Stimulated activated naive CD8-positive, alpha-beta T cell treated with anti-CD3 and anti-CD28 coated beads, Interleukin-15, amount 100 ng/mL, for 72 hours (primary cell): ENCODE measurements around the gene ELOA.
"Not testable (repeated sequence)": the region's sequence is repeated elsewhere in the genome, so short reads cannot be mapped to it uniquely, and the experiment has no call there.

Experiments used
- ATAC-seq: fragments of 150-1000 bp; cut with Tn5 transposase; 2 replicates; pipeline ENCODE4 v1.10.0; 2021; ENCODE audit warnings: mild to moderate bottlenecking, moderate library complexity
- DNase-seq, 2 donors: peaks; one replicate each; pipeline ENCODE4 v3.0.0; 2021 to 2022
- H3K27ac Mint-ChIP-seq, 2 donors: one replicate each; pipeline ENCODE4 v1.8.0; 2022; ENCODE audit warnings: mild to moderate bottlenecking in 2 of 2, mixed read lengths in 2 of 2, moderate library complexity in 2 of 2
- H3K27me3 Mint-ChIP-seq: one replicate; pipeline ENCODE4 v1.8.0; 2022; ENCODE audit warnings: mixed read lengths
- H3K4me1 Mint-ChIP-seq: one replicate; pipeline ENCODE4 v1.8.0; 2022; ENCODE audit warnings: mild to moderate bottlenecking, mixed read lengths
- H3K4me3 Mint-ChIP-seq, 2 donors: one replicate each; pipeline ENCODE4 v1.8.0; 2022; ENCODE audit warnings: mild to moderate bottlenecking in 2 of 2, mixed read lengths in 2 of 2, moderate library complexity in 1 of 2
- H3K9me3 Mint-ChIP-seq, 2 donors: one replicate each; pipeline ENCODE4 v1.8.0; 2022; ENCODE audit warnings: mixed read lengths in 2 of 2

Gene ELOA

GRCh38 chr1:23790696-23791515 lies 47.6 kb downstream of the ELOA start, which contains the start of gene LYPLA2:
Gene LYPLA2 (plus strand): TSS chr1:23791145. CDS start chr1:23792683, 1,538 bp downstream.
- no peaks in the 10 kb centered on the region for H3K27me3 Mint-ChIP-seq
- ATAC-seq (peak; percentile 88), DNase-seq (peak; percentile 79 to 86)
- H3K4me1 Mint-ChIP-seq = peaks cover 52% of the 10 kb centered on the region
- H3K27ac Mint-ChIP-seq = peak within 1 kb of the TSS; percentile 98 to 99
- H3K9me3 Mint-ChIP-seq = no peaks in the 10 kb centered on the region
- H3K4me3 Mint-ChIP-seq = peak within 1 kb of the TSS; percentile 86 to 94

- peak overlapping the region; percentile 86 to 94 for H3K4me3 Mint-ChIP-seq
- peaks cover 52% of the 10 kb centered on the region for H3K4me1 Mint-ChIP-seq
- DNase-seq (peak; percentile 28 to 37), ATAC-seq (peak; percentile 47)
- H3K27ac Mint-ChIP-seq = peak overlapping the region; percentile 98 to 99
- H3K27me3 Mint-ChIP-seq = no peaks in the 10 kb centered on the region
- no peaks in the 10 kb centered on the region for H3K9me3 Mint-ChIP-seq
These were observed 48.3 kb downstream of the ELOA start for GRCh38 chr1:23791516-23792047.

- DNase-seq = no peak
- peak overlapping the region; percentile 86 to 94 for H3K4me3 Mint-ChIP-seq
- peak overlapping the region in 1 of 2 donors; percentile 19 for H3K27ac Mint-ChIP-seq
- no peaks in the 10 kb centered on the region for H3K27me3 Mint-ChIP-seq
- peaks cover 52% of the 10 kb centered on the region for H3K4me1 Mint-ChIP-seq
- no peak for ATAC-seq
- H3K9me3 Mint-ChIP-seq = no peaks in the 10 kb centered on the region
These were observed 49.1 kb downstream of the ELOA start for GRCh38 chr1:23792151-23792945.

- peak overlapping the region; percentile 63 to 72 for H3K27ac Mint-ChIP-seq
- no peaks in the 10 kb centered on the region for H3K27me3 Mint-ChIP-seq
- peak overlapping the region; percentile 29 to 46 for H3K4me3 Mint-ChIP-seq
- H3K4me1 Mint-ChIP-seq = peaks cover 52% of the 10 kb centered on the region
- peak in 1 of 2 donors; percentile 49 for DNase-seq
- ATAC-seq = peak; percentile 30
- no peaks in the 10 kb centered on the region for H3K9me3 Mint-ChIP-seq
These were observed 49.9 kb downstream of the ELOA start for GRCh38 chr1:23793018-23793781.

- peaks cover 61% of the 10 kb centered on the region for H3K4me1 Mint-ChIP-seq
- H3K27me3 Mint-ChIP-seq = no peaks in the 10 kb centered on the region
- no peak for ATAC-seq
- H3K9me3 Mint-ChIP-seq = no peaks in the 10 kb centered on the region
- no peak overlapping the region for H3K27ac Mint-ChIP-seq
- no peak overlapping the region for H3K4me3 Mint-ChIP-seq
- DNase-seq = no peak
These were observed 50.8 kb downstream of the ELOA start for GRCh38 chr1:23793861-23794731.

GRCh38 chr1:23794732-23795182 lies 51.5 kb downstream of the ELOA start:
- H3K27me3 Mint-ChIP-seq, H3K9me3 Mint-ChIP-seq, H3K27ac Mint-ChIP-seq, ATAC-seq, DNase-seq: not testable (repeated sequence)
- Mint-ChIP-seq H3K4me1 (peaks cover 67% of the 10 kb centered on the region), H3K4me3 (peak overlapping the region in 1 of 2 donors; percentile 5)

GRCh38 chr1:23795676-23796465 lies 52.6 kb downstream of the ELOA start:
- peak overlapping the region in 1 of 2 donors; percentile 65 for H3K27ac Mint-ChIP-seq
- H3K9me3 Mint-ChIP-seq = no peaks in the 10 kb centered on the region
- no peak for DNase-seq
- H3K4me3 Mint-ChIP-seq = no peak overlapping the region
- no peak for ATAC-seq
- no peaks in the 10 kb centered on the region for H3K27me3 Mint-ChIP-seq
- H3K4me1 Mint-ChIP-seq = peaks cover 60% of the 10 kb centered on the region

- Mint-ChIP-seq H3K27ac (no peak overlapping the region), H3K4me3 (no peak overlapping the region), H3K9me3 (no peaks in the 10 kb centered on the region), H3K4me1 (peaks cover 63% of the 10 kb centered on the region), H3K27me3 (no peaks in the 10 kb centered on the region)
- DNase-seq = no peak
- no peak for ATAC-seq
These were observed 53.4 kb downstream of the ELOA start for GRCh38 chr1:23796466-23797271.

GRCh38 chr1:23797478-23798448 lies 54.5 kb downstream of the ELOA start:
- ATAC-seq (no peak), DNase-seq (no peak)
- Mint-ChIP-seq H3K4me3 (no peak overlapping the region), H3K27ac (no peak overlapping the region), H3K27me3 (no peaks in the 10 kb centered on the region), H3K9me3 (no peaks in the 10 kb centered on the region), H3K4me1 (peaks cover 59% of the 10 kb centered on the region)

- DNase-seq (no peak), ATAC-seq (no peak)
- Mint-ChIP-seq H3K9me3 (no peaks in the 10 kb centered on the region), H3K4me1 (peaks cover 50% of the 10 kb centered on the region), H3K4me3 (peak overlapping the region in 1 of 2 donors; percentile 93), H3K27me3 (no peaks in the 10 kb centered on the region), H3K27ac (no peak overlapping the region)
These were observed 55.4 kb downstream of the ELOA start for GRCh38 chr1:23798662-23799142.

GRCh38 chr1:23799255-23799569 lies 55.9 kb downstream of the ELOA start:
- DNase-seq (no peak), ATAC-seq (no peak)
- no peaks in the 10 kb centered on the region for H3K27me3 Mint-ChIP-seq
- peak overlapping the region; percentile 93 to 98 for H3K4me3 Mint-ChIP-seq
- no peak overlapping the region for H3K27ac Mint-ChIP-seq
- H3K9me3 Mint-ChIP-seq = no peaks in the 10 kb centered on the region
- peaks cover 45% of the 10 kb centered on the region for H3K4me1 Mint-ChIP-seq
